Endothelial cell (in vitro differentiated cells): ENCODE results near the gene RAB11FIP2. TPM values are rescaled to one million over a fixed set of nuclear protein-coding genes. Genes with fewer than 3 reads are reported as not detected.

Experiments
- DNase-seq: peaks from one replicate; pipeline ENCODE4 v3.0.0; 2021; ENCODE audit warnings: low spot score
- H3K27ac Mint-ChIP-seq: one replicate; pipeline ENCODE4 v1.8.0; 2021; ENCODE audit warnings: mixed read lengths, inconsistent platforms; ENCODE audit not compliant: unreplicated experiment
- H3K27me3 Mint-ChIP-seq: one replicate; pipeline ENCODE4 v1.8.0; 2021; ENCODE audit warnings: mild to moderate bottlenecking, moderate library complexity, mixed read lengths, inconsistent platforms; ENCODE audit not compliant: unreplicated experiment
- H3K36me3 Mint-ChIP-seq: one replicate; pipeline ENCODE4 v1.8.0; 2021; ENCODE audit warnings: mild to moderate bottlenecking, low read depth, mixed read lengths, inconsistent platforms; ENCODE audit not compliant: unreplicated experiment
- H3K4me1 Mint-ChIP-seq: one replicate; pipeline ENCODE4 v1.8.0; 2021; ENCODE audit warnings: mild to moderate bottlenecking, mixed read lengths, inconsistent platforms; ENCODE audit not compliant: unreplicated experiment
- H3K4me3 Mint-ChIP-seq: one replicate; pipeline ENCODE4 v1.8.0; 2021; ENCODE audit warnings: mild to moderate bottlenecking, mixed read lengths, inconsistent platforms; ENCODE audit not compliant: unreplicated experiment
- H3K9me3 Mint-ChIP-seq: one replicate; pipeline ENCODE4 v1.8.0; 2021; ENCODE audit warnings: mixed read lengths, inconsistent platforms; ENCODE audit not compliant: unreplicated experiment
- total RNA-seq: library from RNA; stranded (reverse); fragmentation: NEBNext Ultra II Directional; extraction: Animal tissue kit (Norgen Biotek cat#: 25700); gene quantifications from one replicate; pipeline ENCODE4 v1.2.1, GENCODE V29; 2021; ENCODE audit not compliant: unreplicated experiment
- TF ChIP-seq, protein P1 (sequence below): fragments of 200-600 bp; sonication (generic); IDR thresholded peaks from one replicate; pipeline ENCODE4 v1.5.0; 2021; ENCODE audit warnings: antibody characterized with exemption; ENCODE audit not compliant: unreplicated experiment

RAB11FIP2 gene
- total RNA-seq, 1 donor from 2014 or later = 10.9 TPM

DNA sequence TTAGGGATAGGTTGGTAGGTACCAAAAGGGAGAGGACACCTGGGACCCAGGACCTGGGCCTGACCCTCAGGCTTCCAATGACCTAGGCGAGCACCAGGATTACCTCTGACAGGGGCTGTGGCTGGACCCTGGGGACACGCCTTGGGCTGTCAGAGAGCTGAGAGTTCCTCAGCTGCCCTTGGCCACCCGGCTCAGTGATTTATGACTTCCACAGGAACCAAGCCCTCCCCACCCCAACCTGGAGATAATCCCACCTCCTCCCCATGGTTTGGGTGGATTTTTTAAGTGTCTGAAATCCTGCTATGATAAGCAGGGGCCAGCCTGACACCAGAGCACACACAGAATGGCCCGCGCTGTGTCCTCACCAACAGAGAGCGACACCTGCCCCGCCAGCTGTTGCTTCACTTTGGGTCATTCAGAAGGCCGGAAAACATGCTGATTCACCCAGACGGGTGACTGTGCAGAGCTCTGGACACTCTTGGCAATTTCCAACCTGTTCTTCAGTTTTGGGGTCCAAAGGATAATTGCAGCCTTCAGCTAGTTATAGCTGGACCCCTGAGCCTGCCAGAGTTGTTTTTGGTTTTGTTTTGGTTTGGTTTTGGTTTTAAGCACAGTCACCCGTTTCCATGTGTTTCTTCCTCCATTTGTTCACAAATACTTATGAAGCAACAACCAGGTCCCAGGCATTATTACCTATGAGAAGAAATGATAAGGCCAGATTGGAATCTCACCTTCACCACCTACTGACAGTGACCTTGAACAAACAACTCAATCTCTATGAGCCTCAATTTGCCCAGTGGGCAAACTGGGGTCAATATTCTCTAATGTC lies 78.2 kb downstream of the RAB11FIP2 start:
- H3K27me3 Mint-ChIP-seq = no peaks in the 10 kb centered on the region
- H3K4me1 Mint-ChIP-seq = no peaks in the 10 kb centered on the region
- H3K36me3 Mint-ChIP-seq = no peaks in the 10 kb centered on the region
- TF ChIP-seq, protein P1, sequence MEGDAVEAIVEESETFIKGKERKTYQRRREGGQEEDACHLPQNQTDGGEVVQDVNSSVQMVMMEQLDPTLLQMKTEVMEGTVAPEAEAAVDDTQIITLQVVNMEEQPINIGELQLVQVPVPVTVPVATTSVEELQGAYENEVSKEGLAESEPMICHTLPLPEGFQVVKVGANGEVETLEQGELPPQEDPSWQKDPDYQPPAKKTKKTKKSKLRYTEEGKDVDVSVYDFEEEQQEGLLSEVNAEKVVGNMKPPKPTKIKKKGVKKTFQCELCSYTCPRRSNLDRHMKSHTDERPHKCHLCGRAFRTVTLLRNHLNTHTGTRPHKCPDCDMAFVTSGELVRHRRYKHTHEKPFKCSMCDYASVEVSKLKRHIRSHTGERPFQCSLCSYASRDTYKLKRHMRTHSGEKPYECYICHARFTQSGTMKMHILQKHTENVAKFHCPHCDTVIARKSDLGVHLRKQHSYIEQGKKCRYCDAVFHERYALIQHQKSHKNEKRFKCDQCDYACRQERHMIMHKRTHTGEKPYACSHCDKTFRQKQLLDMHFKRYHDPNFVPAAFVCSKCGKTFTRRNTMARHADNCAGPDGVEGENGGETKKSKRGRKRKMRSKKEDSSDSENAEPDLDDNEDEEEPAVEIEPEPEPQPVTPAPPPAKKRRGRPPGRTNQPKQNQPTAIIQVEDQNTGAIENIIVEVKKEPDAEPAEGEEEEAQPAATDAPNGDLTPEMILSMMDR = no peak
- no peak overlapping the region for H3K4me3 Mint-ChIP-seq
- no peak for DNase-seq
- no peaks in the 10 kb centered on the region for H3K9me3 Mint-ChIP-seq
- H3K27ac Mint-ChIP-seq = no peak overlapping the region

DNA sequence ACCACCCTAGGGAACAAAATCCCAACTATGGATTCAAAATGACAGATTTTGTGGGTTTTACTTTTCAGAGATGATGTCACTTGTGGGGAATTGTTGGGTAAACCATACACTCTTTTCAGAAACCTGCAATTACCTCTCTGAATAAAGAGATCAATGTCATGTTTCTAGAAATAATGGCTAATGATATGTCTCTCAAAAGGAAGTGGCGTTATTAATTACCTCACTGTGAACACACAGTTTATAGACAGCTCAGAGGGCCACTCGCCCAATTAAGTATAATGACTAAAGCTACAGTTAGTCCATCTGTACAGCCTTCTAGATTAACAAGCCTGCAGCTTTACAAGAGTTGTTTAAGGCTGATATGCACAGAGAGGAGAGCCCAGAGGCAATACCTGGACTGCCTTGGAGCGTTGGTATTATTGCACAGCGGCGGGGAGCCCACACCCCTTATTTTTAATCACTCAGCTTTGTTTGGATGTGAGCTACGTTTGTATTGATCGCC lies 79.5 kb downstream of the RAB11FIP2 start:
- H3K36me3 Mint-ChIP-seq = no peaks in the 10 kb centered on the region
- H3K9me3 Mint-ChIP-seq = no peaks in the 10 kb centered on the region
- H3K27me3 Mint-ChIP-seq = no peaks in the 10 kb centered on the region
- H3K27ac Mint-ChIP-seq = no peak overlapping the region
- H3K4me3 Mint-ChIP-seq = no peak overlapping the region
- TF ChIP-seq, protein P1 = no peak
- DNase-seq = no peak
- no peaks in the 10 kb centered on the region for H3K4me1 Mint-ChIP-seq

DNA sequence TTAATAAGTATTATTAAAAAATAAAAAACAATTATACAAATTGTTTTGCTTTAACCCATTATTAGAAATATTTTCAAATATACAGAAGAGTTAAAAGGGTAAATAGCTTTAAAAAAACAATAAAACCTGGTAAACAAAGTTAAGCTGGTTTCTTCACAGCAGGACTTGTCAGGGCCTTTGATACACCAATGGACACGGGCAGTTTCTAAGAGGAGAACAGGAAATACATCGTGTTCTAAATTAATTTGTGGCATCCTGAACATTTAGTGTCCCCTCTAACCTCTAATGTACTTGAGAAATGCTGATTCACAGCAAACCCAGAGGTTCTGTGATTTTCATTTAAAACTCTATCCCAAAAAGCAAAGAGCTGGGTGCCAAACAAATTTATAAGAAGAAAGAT lies 80.8 kb downstream of the RAB11FIP2 start:
- Mint-ChIP-seq H3K36me3 (no peaks in the 10 kb centered on the region), H3K4me3 (no peak overlapping the region), H3K9me3 (no peaks in the 10 kb centered on the region), H3K4me1 (no peaks in the 10 kb centered on the region), H3K27ac (no peak overlapping the region), H3K27me3 (no peaks in the 10 kb centered on the region)
- DNase-seq = no peak
- TF ChIP-seq, protein P1 = no peak

DNA sequence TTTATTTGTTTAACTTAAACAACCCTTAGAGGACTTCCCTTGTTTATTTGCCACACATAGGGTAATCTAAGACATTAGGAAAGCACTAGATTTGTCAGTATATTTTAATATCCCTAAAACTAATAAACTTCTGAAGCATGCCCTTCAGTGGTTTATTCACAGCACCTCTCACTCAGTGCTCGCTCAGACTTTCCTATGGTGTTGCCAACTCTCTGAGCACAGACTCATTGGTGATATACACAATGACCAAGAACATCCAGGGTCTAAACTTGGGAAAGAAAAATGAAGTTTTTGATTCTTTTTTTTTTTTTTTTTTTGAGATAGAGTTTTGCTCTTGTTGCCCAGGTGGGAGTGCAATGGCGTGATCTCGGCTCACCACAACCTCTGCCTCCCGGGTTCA lies 82.2 kb downstream of the RAB11FIP2 start:
- Mint-ChIP-seq H3K36me3 (no peaks in the 10 kb centered on the region), H3K27ac (no peak overlapping the region), H3K4me1 (no peaks in the 10 kb centered on the region), H3K4me3 (no peak overlapping the region), H3K27me3 (peaks cover 1% of the 10 kb centered on the region), H3K9me3 (no peaks in the 10 kb centered on the region)
- TF ChIP-seq, protein P1 = no peak
- no peak for DNase-seq

DNA sequence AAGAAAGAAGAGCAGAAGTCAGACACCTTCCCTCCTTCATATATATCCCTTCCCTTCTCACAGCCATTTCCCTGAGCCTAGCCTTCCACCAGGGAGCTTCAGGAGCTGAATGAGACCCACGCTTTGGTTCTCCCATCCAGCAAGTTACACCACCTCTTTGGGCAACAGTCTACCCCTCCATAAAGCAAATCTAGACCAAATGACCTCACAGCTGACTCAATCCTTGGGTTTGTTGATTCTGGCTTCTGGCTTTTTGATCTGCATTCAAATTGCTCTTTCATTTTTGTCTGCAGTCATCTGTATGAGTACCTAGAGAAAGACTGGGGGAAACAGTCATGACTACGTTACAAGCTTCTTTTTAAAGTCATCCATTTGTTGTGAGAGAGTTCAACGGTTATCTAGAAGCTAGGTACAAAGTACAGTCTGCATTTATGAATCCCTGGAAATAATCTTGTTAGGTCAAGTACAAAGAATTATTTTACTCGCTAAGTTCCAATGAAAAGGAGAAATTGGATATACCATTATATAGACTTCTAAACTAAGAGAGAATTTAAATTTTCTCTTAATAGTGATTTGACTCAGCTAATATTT lies 86.3 kb downstream of the RAB11FIP2 start:
- H3K36me3 Mint-ChIP-seq = no peaks in the 10 kb centered on the region

More for the DNA sequence above, 86.3 kb downstream of the RAB11FIP2 start:
- TF ChIP-seq, protein P1 = no peak
- Mint-ChIP-seq H3K4me3 (no peak overlapping the region), H3K9me3 (no peaks in the 10 kb centered on the region), H3K27ac (no peak overlapping the region), H3K27me3 (peaks cover 1% of the 10 kb centered on the region), H3K4me1 (no peaks in the 10 kb centered on the region)
- DNase-seq = no peak
